HEK293 (cell line): ENCODE measurements around the gene KRTAP12-4.

Experiments
- CTCF ChIA-PET: fragments of 350-600 bp; formaldehyde crosslinking; extraction: SDS; loops from one replicate; lab custom pipeline; 2021; ENCODE audit warnings: antibody characterized with exemption; lab: Yijun Ruan, JAX
- POLR2A ChIA-PET: fragments of 300-600 bp; formaldehyde crosslinking; extraction: SDS; loops from one replicate; lab custom pipeline; 2020; ENCODE audit warnings: antibody characterized with exemption, inconsistent platforms; lab: Yijun Ruan, JAX
- H3K27ac ChIP-seq: fragments of 200-500 bp; sonication (Bioruptor generic); 2 replicates; pipeline ENCODE4 v1.5.1; 2014; ENCODE audit warnings: low read depth, low read length, control low read depth, inconsistent platforms; ENCODE audit errors: extremely low read depth
- H3K36me3 ChIP-seq, 2 experiments: fragments of 200-500 bp in 1 of 2; sonication (Bioruptor generic) in 1 of 2; 1 replicate in 1 of 2; 2 replicates in 1 of 2; pipeline ENCODE4 v1.5.1; 2014 to 2017; ENCODE audit warnings: inconsistent platforms in 2 of 2, low read length in 2 of 2; ENCODE audit not compliant: control insufficient read depth in 2 of 2, insufficient read depth in 1 of 2
- H3K4me1 ChIP-seq: fragments of 200-500 bp; sonication (Bioruptor generic); 2 replicates; pipeline ENCODE4 v1.5.1; 2014; ENCODE audit warnings: mild to moderate bottlenecking, low read length, inconsistent platforms; ENCODE audit not compliant: control insufficient read depth, insufficient read depth
- H3K4me3 ChIP-seq: 2 replicates; pipeline ENCODE4 v1.5.1; 2011; ENCODE audit warnings: low read depth, mild to moderate bottlenecking, control low read depth, low read length, moderate library complexity
- H3K9me3 ChIP-seq: fragments of 200-500 bp; sonication (Bioruptor generic); 2 replicates; pipeline ENCODE4 v1.5.1; 2014; ENCODE audit warnings: low read depth, low read length, inconsistent platforms; ENCODE audit not compliant: control insufficient read depth, insufficient read depth
- BCL11B ChIP-seq: fragments of 450-650 bp; formaldehyde crosslinking; IDR thresholded peaks from 2 replicates; pipeline ENCODE4 v1.5.1; 2016; ENCODE audit warnings: low read depth, missing biosample characterization, missing genetic modification characterization
- GLI4 ChIP-seq: fragments of 450-650 bp; formaldehyde crosslinking; IDR thresholded peaks from 2 replicates; pipeline ENCODE4 v1.5.1; 2016; ENCODE audit warnings: missing biosample characterization, missing genetic modification characterization
- GLIS2 ChIP-seq: fragments of 450-650 bp; formaldehyde crosslinking; IDR thresholded peaks from 2 replicates; pipeline ENCODE4 v1.5.1; 2016; ENCODE audit warnings: missing biosample characterization, missing genetic modification characterization
- OVOL3 ChIP-seq: fragments of 450-650 bp; formaldehyde crosslinking; IDR thresholded peaks from 2 replicates; pipeline ENCODE4 v1.5.1; 2016; ENCODE audit warnings: missing biosample characterization, missing genetic modification characterization
- SCRT2 ChIP-seq: fragments of 450-650 bp; formaldehyde crosslinking; IDR thresholded peaks from 2 replicates; pipeline ENCODE4 v1.5.1; 2016; ENCODE audit warnings: missing biosample characterization, missing genetic modification characterization
- ZEB2 ChIP-seq: fragments of 450-650 bp; formaldehyde crosslinking; IDR thresholded peaks from 2 replicates; pipeline ENCODE4 v1.5.1; 2016; ENCODE audit warnings: missing biosample characterization, missing genetic modification characterization
- ZNF121 ChIP-seq: fragments of 450-650 bp; formaldehyde crosslinking; IDR thresholded peaks from 2 replicates; pipeline ENCODE4 v1.5.1; 2016; ENCODE audit warnings: missing biosample characterization, missing genetic modification characterization
- ZNF248 ChIP-seq: fragments of 450-650 bp; formaldehyde crosslinking; IDR thresholded peaks from 2 replicates; pipeline ENCODE4 v1.5.1; 2017; ENCODE audit warnings: missing biosample characterization, missing genetic modification characterization
- ZNF324 ChIP-seq: fragments of 450-650 bp; formaldehyde crosslinking; IDR thresholded peaks from 2 replicates; pipeline ENCODE4 v1.5.1; 2016; ENCODE audit warnings: missing biosample characterization, missing genetic modification characterization
- ZNF350 ChIP-seq: fragments of 450-650 bp; formaldehyde crosslinking; IDR thresholded peaks from 2 replicates; pipeline ENCODE4 v1.5.0; 2017; ENCODE audit warnings: missing biosample characterization, mild to moderate bottlenecking, missing genetic modification characterization
- ZNF394 ChIP-seq: fragments of 450-650 bp; formaldehyde crosslinking; IDR thresholded peaks from 2 replicates; pipeline ENCODE4 v1.5.1; 2016; ENCODE audit warnings: missing biosample characterization, missing genetic modification characterization, mild to moderate bottlenecking, moderate library complexity, borderline replicate concordance
- ZNF473 ChIP-seq: fragments of 450-650 bp; formaldehyde crosslinking; IDR thresholded peaks from 2 replicates; pipeline ENCODE4 v1.5.1; 2017; ENCODE audit warnings: missing biosample characterization, missing genetic modification characterization
- ZNF510 ChIP-seq: fragments of 450-650 bp; formaldehyde crosslinking; IDR thresholded peaks from 2 replicates; pipeline ENCODE4 v1.5.1; 2018; ENCODE audit warnings: mild to moderate bottlenecking, missing genetic modification characterization, missing biosample characterization; ENCODE audit not compliant: insufficient replicate concordance
- ZNF521 ChIP-seq: fragments of 450-650 bp; formaldehyde crosslinking; IDR thresholded peaks from 2 replicates; pipeline ENCODE4 v1.5.1; 2017; ENCODE audit warnings: missing biosample characterization, mild to moderate bottlenecking, missing genetic modification characterization
- ZNF610 ChIP-seq: fragments of 450-650 bp; formaldehyde crosslinking; IDR thresholded peaks from 2 replicates; pipeline ENCODE4 v1.5.1; 2016; ENCODE audit warnings: missing biosample characterization, missing genetic modification characterization, borderline replicate concordance
- ZNF626 ChIP-seq: fragments of 450-650 bp; sonication (Bioruptor Pico); formaldehyde crosslinking; IDR thresholded peaks from 2 replicates; pipeline ENCODE4 v1.5.1; 2018; ENCODE audit warnings: missing biosample characterization, missing genetic modification characterization, inconsistent platforms
- ZNF76 ChIP-seq: fragments of 450-650 bp; formaldehyde crosslinking; IDR thresholded peaks from 2 replicates; pipeline ENCODE4; 2016; ENCODE audit warnings: low read depth, missing biosample characterization, missing genetic modification characterization, borderline replicate concordance
- TF ChIP-seq, protein P1 (sequence below): fragments of 450-650 bp; formaldehyde crosslinking; IDR thresholded peaks from 2 replicates; pipeline ENCODE4 v1.5.1; 2016; ENCODE audit warnings: missing biosample characterization, missing genetic modification characterization
- TF ChIP-seq, protein P2 (sequence below): fragments of 450-650 bp; IDR thresholded peaks from 2 replicates; pipeline ENCODE4 v1.5.1; 2018; ENCODE audit warnings: missing biosample characterization, missing genetic modification characterization

The KRTAP12-4 gene

DNA sequence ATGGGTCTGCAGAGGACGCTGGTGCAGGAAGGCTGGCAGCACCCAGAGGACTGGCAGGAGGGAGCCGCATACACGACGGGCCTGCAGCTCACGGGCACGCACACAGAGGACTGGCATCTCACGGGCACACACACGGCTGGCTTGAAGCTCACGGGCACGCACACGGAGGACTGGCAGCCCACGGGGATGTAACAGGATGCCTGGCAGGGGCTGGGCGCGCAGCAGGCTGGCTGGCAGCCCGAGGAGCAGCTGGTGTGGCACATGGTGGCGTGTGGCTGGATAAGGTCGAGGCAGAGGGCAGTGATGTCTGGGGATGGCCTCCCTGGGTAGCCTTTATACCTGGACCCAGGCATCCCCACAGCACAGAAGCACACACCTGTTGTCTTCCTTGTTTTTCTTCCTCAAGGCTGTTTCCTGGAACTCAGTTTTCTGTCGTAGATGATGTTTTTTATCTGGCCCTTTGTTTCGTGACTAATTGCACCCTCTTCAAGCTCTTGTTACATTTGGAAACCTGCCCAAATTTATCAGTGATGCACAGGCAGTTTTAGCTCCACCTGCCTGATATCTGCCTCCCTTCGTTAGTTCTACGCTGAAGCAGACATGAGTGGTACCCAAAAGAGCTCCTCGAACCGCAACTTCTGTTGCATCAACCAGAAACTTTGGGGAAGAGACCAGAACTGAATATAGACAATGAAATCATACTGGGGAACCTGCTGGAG is 27.6 kb upstream of the KRTAP12-4 start, which contains the start of gene KRTAP12-1:
Gene KRTAP12-1 (minus strand): TSS at position 303 of the 719 bp plus-strand sequence. CDS start 40 bp downstream, at position 263.
- Histone ChIP-seq H3K36me3 (no peaks in the 10 kb centered on the region), H3K27ac (no peak within 1 kb of the TSS), H3K9me3 (no peaks in the 10 kb centered on the region), H3K4me3 (no peak within 1 kb of the TSS), H3K4me1 (no peaks in the 10 kb centered on the region)
- CTCF ChIA-PET, result interaction anchor here (0.6 to 1.2 kb wide), 4 partner anchors 60 to 560 kb away, joined by 3 to 4 read pairs (median 4); no protein-coding TSS in a partner anchor
- POLR2A ChIA-PET, result no interaction called here
- TF ChIP-seq ZNF394 (tag by site-specific recombination) (no peak), SCRT2 (tag by site-specific recombination) (peak; percentile 66), ZNF350 (tag by site-specific recombination) (no peak), GLI4 (tag by site-specific recombination) (no peak)

DNA sequence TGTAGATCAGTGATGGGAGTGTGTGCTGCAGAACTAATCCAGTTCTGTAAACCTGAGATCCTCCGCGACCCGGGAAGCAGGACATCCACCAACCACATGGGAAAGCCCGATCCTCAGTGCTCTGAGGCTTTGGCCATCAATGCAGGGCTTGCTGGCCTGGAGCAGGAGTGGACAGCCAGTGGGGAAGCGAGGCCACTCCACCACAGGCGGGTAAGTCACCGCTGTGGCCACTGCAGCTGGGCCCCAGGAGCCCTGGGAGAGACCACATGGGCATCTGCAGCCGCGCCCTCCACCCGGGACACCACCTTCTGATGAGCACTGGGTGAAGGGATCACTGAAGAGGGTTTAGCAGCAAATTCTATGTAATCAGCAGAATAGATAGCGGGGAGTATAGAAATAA is 26.7 kb upstream of the KRTAP12-4 start:
- Histone ChIP-seq H3K9me3 (no peaks in the 10 kb centered on the region), H3K4me1 (no peaks in the 10 kb centered on the region)
- POLR2A ChIA-PET, result no interaction called here
- TF ChIP-seq ZNF76 (tag by site-specific recombination) (no peak), ZNF626 (tag by site-specific recombination) (no peak), ZEB2 (tag by site-specific recombination) (no peak), BCL11B (tag by site-specific recombination) (no peak), ZNF473 (tag by site-specific recombination) (no peak)
- TF ChIP-seq, protein P1, sequence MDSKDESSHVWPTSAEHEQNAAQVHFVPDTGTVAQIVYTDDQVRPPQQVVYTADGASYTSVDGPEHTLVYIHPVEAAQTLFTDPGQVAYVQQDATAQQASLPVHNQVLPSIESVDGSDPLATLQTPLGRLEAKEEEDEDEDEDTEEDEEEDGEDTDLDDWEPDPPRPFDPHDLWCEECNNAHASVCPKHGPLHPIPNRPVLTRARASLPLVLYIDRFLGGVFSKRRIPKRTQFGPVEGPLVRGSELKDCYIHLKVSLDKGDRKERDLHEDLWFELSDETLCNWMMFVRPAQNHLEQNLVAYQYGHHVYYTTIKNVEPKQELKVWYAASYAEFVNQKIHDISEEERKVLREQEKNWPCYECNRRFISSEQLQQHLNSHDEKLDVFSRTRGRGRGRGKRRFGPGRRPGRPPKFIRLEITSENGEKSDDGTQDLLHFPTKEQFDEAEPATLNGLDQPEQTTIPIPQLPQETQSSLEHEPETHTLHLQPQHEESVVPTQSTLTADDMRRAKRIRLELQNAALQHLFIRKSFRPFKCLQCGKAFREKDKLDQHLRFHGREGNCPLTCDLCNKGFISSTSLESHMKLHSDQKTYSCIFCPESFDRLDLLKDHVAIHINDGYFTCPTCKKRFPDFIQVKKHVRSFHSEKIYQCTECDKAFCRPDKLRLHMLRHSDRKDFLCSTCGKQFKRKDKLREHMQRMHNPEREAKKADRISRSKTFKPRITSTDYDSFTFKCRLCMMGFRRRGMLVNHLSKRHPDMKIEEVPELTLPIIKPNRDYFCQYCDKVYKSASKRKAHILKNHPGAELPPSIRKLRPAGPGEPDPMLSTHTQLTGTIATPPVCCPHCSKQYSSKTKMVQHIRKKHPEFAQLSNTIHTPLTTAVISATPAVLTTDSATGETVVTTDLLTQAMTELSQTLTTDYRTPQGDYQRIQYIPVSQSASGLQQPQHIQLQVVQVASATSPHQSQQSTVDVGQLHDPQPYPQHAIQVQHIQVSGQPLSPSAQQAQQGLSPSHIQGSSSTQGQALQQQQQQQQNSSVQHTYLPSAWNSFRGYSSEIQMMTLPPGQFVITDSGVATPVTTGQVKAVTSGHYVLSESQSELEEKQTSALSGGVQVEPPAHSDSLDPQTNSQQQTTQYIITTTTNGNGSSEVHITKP (tag by site-specific recombination), result no peak
- TF ChIP-seq, all 188 proteins: peak for 0
- no peak overlapping the region for H3K4me3 ChIP-seq
- CTCF ChIA-PET, result interaction anchor here (0.7 kb wide), 1 partner anchor 80 kb away, joined by 4 read pairs; no protein-coding TSS in a partner anchor
- no peak overlapping the region for H3K27ac ChIP-seq
- no peaks in the 10 kb centered on the region for H3K36me3 ChIP-seq

DNA sequence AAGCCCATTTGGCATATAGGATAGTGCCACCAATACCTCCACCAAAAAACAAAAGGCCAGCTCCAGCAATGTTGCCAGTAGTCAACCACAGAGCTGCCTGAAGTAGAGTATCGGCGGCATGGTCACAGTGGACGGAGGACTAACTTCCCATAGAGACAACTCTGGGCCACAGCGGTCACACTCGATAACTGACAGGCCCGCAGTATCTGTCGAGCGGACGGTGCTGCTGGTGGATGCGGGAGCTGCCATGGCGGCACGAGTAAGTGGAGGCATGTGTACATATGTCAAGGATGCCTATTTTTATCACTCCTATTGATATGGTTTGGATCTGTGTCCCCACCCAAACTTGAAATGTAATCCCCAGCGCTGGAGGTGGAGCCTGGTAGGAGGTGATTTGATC is 23.4 kb upstream of the KRTAP12-4 start:
- H3K36me3 ChIP-seq, result no peaks in the 10 kb centered on the region
- H3K4me3 ChIP-seq, result no peak overlapping the region
- TF ChIP-seq ZNF510 (tag by site-specific recombination), result no peak
- no peak for TF ChIP-seq ZNF521 (tag by site-specific recombination)
- no peak for TF ChIP-seq ZNF121
- TF ChIP-seq ZNF324 (tag by site-specific recombination), result no peak
- TF ChIP-seq ZNF76 (tag by site-specific recombination), result no peak
- TF ChIP-seq, protein P2, sequence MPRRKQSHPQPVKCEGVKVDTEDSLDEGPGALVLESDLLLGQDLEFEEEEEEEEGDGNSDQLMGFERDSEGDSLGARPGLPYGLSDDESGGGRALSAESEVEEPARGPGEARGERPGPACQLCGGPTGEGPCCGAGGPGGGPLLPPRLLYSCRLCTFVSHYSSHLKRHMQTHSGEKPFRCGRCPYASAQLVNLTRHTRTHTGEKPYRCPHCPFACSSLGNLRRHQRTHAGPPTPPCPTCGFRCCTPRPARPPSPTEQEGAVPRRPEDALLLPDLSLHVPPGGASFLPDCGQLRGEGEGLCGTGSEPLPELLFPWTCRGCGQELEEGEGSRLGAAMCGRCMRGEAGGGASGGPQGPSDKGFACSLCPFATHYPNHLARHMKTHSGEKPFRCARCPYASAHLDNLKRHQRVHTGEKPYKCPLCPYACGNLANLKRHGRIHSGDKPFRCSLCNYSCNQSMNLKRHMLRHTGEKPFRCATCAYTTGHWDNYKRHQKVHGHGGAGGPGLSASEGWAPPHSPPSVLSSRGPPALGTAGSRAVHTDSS (tag by site-specific recombination), result no peak
- TF ChIP-seq GLIS2 (tag by site-specific recombination), result no peak
- no peak for TF ChIP-seq ZNF610 (tag by site-specific recombination)
- TF ChIP-seq BCL11B (tag by site-specific recombination), result no peak
- TF ChIP-seq ZNF248 (tag by site-specific recombination), result no peak
- TF ChIP-seq OVOL3, result no peak
- H3K4me1 ChIP-seq, result no peaks in the 10 kb centered on the region
- ChIA-PET POLR2A (no interaction called here), CTCF (no interaction called here)
- no peak overlapping the region for H3K27ac ChIP-seq
- no peaks in the 10 kb centered on the region for H3K9me3 ChIP-seq
